Endothelial cell of umbilical vein (primary cell): ENCODE data around the gene FBXO44.

Experiments
- EZH2 ChIP-seq: IDR thresholded peaks from 2 replicates; pipeline ENCODE4 v1.6.1; 2012; ENCODE audit warnings: borderline replicate concordance, low read depth, mild to moderate bottlenecking, moderate library complexity, low read length, inconsistent platforms; ENCODE audit not compliant: severe bottlenecking
- GATA2 ChIP-seq: IDR thresholded peaks from 2 replicates; pipeline ENCODE4 v1.7.0; 2011; ENCODE audit warnings: low read depth, mild to moderate bottlenecking, moderate library complexity, mixed read lengths, low read length; ENCODE audit not compliant: insufficient read length, insufficient read depth
- MYC ChIP-seq: IDR thresholded peaks from one replicate; pipeline ENCODE4 v1.6.1; 2011; ENCODE audit warnings: mild to moderate bottlenecking, low read depth, low read length
- TF ChIP-seq, protein P1 (sequence below), 2 donors: IDR thresholded peaks; 1 replicate in 1 of 2; 2 replicates in 1 of 2; pipeline ENCODE4 v1.5.1; 2011; ENCODE audit warnings: low read length in 2 of 2, mild to moderate bottlenecking in 2 of 2, moderate library complexity in 2 of 2, control low read depth in 1 of 2, inconsistent platforms in 1 of 2, low read depth in 1 of 2; ENCODE audit not compliant: insufficient read depth in 1 of 2; ENCODE audit errors: extremely low read depth in 1 of 2
- TF ChIP-seq, protein P2 (sequence below): IDR thresholded peaks from 2 replicates; pipeline ENCODE4 v1.6.1; 2011; ENCODE audit not compliant: insufficient read depth, insufficient read length

DNA sequence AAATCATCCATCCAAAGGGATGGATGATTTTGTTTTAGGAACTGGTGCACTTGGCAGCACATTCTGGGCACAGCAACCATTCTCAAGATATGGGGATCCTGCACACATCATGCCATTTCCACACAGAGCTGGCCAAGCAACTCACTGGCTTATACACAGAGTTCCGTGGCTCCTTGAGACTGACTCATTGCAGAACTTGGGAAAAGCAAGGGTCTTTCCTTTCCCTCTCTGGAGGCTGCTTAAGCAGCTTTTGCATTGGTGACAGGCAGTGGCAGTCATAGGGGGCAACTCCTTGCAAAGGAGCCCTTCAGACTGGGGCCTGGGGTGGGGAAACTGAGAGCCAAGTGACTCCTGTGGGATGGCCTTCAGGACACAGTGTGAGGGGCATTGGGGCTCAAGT, 28.1 kb downstream of the FBXO44 start:
- TF ChIP-seq EZH2: no peak
- no peak for TF ChIP-seq GATA2
- TF ChIP-seq MYC: no peak
- TF ChIP-seq, protein P1, sequence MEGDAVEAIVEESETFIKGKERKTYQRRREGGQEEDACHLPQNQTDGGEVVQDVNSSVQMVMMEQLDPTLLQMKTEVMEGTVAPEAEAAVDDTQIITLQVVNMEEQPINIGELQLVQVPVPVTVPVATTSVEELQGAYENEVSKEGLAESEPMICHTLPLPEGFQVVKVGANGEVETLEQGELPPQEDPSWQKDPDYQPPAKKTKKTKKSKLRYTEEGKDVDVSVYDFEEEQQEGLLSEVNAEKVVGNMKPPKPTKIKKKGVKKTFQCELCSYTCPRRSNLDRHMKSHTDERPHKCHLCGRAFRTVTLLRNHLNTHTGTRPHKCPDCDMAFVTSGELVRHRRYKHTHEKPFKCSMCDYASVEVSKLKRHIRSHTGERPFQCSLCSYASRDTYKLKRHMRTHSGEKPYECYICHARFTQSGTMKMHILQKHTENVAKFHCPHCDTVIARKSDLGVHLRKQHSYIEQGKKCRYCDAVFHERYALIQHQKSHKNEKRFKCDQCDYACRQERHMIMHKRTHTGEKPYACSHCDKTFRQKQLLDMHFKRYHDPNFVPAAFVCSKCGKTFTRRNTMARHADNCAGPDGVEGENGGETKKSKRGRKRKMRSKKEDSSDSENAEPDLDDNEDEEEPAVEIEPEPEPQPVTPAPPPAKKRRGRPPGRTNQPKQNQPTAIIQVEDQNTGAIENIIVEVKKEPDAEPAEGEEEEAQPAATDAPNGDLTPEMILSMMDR (IDR thresholded peaks at IDR 0.05; ENCODE audit: extremely low read depth in 1 of 2, insufficient read depth in 1 of 2, low read depth in 1 of 2, low read length in 2 of 2): no peak
- TF ChIP-seq, protein P2, sequence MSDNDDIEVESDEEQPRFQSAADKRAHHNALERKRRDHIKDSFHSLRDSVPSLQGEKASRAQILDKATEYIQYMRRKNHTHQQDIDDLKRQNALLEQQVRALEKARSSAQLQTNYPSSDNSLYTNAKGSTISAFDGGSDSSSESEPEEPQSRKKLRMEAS: no peak
